ENCODE measurements around the gene COL2A1. TPM values are rescaled to one million over a fixed set of nuclear protein-coding genes. Genes with fewer than 3 reads are reported as not detected.

Gene COL2A1
- total RNA-seq, 2 experiments from 2014 or later, result not detected

DNA sequence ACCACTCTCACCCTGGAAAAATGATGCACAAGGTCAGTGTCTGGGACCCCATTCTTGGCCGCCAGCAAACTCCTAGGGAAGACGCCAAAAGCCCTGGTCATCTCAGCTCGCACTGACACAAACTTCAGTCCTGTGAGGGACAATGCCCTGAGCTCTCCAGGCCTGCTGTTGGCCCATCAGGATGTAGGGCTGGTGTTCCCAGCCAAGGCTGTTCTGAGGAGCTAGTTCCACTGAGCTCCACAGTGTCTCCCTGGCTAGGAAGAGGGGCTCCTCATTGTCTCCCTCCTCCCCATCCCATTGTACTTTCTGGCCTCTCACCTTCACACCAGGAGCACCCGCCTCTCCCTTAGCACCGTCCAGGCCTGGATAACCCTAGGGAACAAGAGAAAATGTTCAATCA lies 10.8 kb downstream of the COL2A1 start:
- peaks cover 12 to 13% of the 10 kb centered on the region in 2 experiments for H3K27me3 ChIP-seq (ENCODE audit: control insufficient read depth in 1 of 2, insufficient read depth in 2 of 2, low read length in 2 of 2)
- POLR2A ChIA-PET, result no interaction called here
- DNase-seq, result no peak
- no peak overlapping the region for H3K27ac ChIP-seq (ENCODE audit: low read depth in 1 of 2, low read length in 2 of 2)
- intact Hi-C loops (cut with DNase I, micrococcal nuclease), result no loop called here
- ATAC-seq (ENCODE audit: poor library complexity), result no peak
- H3K4me1 Mint-ChIP-seq (ENCODE audit: low read depth), result peaks cover 18% of the 10 kb centered on the region
- H3K36me3 ChIP-seq (ENCODE audit: insufficient read depth, low read length), result no peaks in the 10 kb centered on the region
- peaks cover 28% of the 10 kb centered on the region for H3K4me1 ChIP-seq (ENCODE audit: insufficient read depth, low read length)
- H3K4me3 ChIP-seq (ENCODE audit: low read length), result no peak overlapping the region
- H3K36me3 Mint-ChIP-seq (ENCODE audit: low read depth), result no peaks in the 10 kb centered on the region
- no peaks in the 10 kb centered on the region for H3K9me3 Mint-ChIP-seq
- H3K27me3 Mint-ChIP-seq, result peaks cover 46% of the 10 kb centered on the region
- no peak for TF ChIP-seq CTCF (IDR thresholded peaks at IDR 0.05)
- H3K4me3 Mint-ChIP-seq, result no peak overlapping the region
- H3K9me3 ChIP-seq (ENCODE audit: control insufficient read depth in 1 of 2, insufficient read depth in 1 of 2, low read length in 2 of 2), result no peaks in the 10 kb centered on the region
- CTCF ChIA-PET, result no interaction called here
- H3K27ac Mint-ChIP-seq, result no peak overlapping the region

GRCh38 chr12:47992776-47993175 lies 11.5 kb downstream of the COL2A1 start:
- Histone ChIP-seq H3K4me1 (ENCODE audit: insufficient read depth, low read length) (peaks cover 28% of the 10 kb centered on the region), H3K27ac (ENCODE audit: low read depth in 1 of 2, low read length in 2 of 2) (no peak overlapping the region), H3K4me3 (ENCODE audit: low read length) (no peak overlapping the region), H3K36me3 (ENCODE audit: insufficient read depth, low read length) (no peaks in the 10 kb centered on the region), H3K9me3 (ENCODE audit: control insufficient read depth in 1 of 2, insufficient read depth in 1 of 2, low read length in 2 of 2) (no peaks in the 10 kb centered on the region), H3K27me3 (ENCODE audit: control insufficient read depth in 1 of 2, insufficient read depth in 2 of 2, low read length in 2 of 2) (peaks cover 8% of the 10 kb centered on the region in 2 experiments)
- DNase-seq, result no peak
- Mint-ChIP-seq H3K27ac (no peak overlapping the region), H3K9me3 (no peaks in the 10 kb centered on the region), H3K4me3 (no peak overlapping the region), H3K27me3 (peaks cover 38% of the 10 kb centered on the region), H3K36me3 (ENCODE audit: low read depth) (no peaks in the 10 kb centered on the region), H3K4me1 (ENCODE audit: low read depth) (peaks cover 18% of the 10 kb centered on the region)
- ChIA-PET POLR2A (no interaction called here), CTCF (no interaction called here)
- no peak for ATAC-seq (ENCODE audit: poor library complexity)
- no peak for TF ChIP-seq CTCF (IDR thresholded peaks at IDR 0.05)
- intact Hi-C loops (cut with DNase I, micrococcal nuclease), result no loop called here

- intact Hi-C loops (cut with DNase I, micrococcal nuclease), result no loop called here
- Mint-ChIP-seq H3K4me1 (ENCODE audit: low read depth) (peaks cover 18% of the 10 kb centered on the region), H3K9me3 (no peaks in the 10 kb centered on the region), H3K27me3 (peaks cover 25% of the 10 kb centered on the region), H3K27ac (no peak overlapping the region), H3K36me3 (ENCODE audit: low read depth) (no peaks in the 10 kb centered on the region), H3K4me3 (no peak overlapping the region)
- H3K27ac ChIP-seq (ENCODE audit: low read depth in 1 of 2, low read length in 2 of 2), result no peak overlapping the region
- peaks cover 28% of the 10 kb centered on the region for H3K4me1 ChIP-seq (ENCODE audit: insufficient read depth, low read length)
- H3K36me3 ChIP-seq (ENCODE audit: insufficient read depth, low read length), result no peaks in the 10 kb centered on the region
- ChIA-PET POLR2A (interaction anchor here (0.9 to 1.0 kb wide), 2 partner anchors 11 to 15 kb away, joined by 3 to 4 read pairs; no protein-coding TSS in a partner anchor), CTCF (no interaction called here)
- no peaks in the 10 kb centered on the region for H3K9me3 ChIP-seq (ENCODE audit: control insufficient read depth in 1 of 2, insufficient read depth in 1 of 2, low read length in 2 of 2)
- DNase-seq (no peak), ATAC-seq (ENCODE audit: poor library complexity) (no peak)
- no peaks in the 10 kb centered on the region for H3K27me3 ChIP-seq (ENCODE audit: control insufficient read depth in 1 of 2, insufficient read depth in 2 of 2, low read length in 2 of 2)
- no peak for TF ChIP-seq CTCF (IDR thresholded peaks at IDR 0.05)
- no peak overlapping the region for H3K4me3 ChIP-seq (ENCODE audit: low read length)
These were observed 12.9 kb downstream of the COL2A1 start for GRCh38 chr12:47991106-47992061.
